Gastrocnemius medialis (tissue), 4 donors: ENCODE measurements around the gene PADI6. TPM values are rescaled to one million over a fixed set of nuclear protein-coding genes. Genes with fewer than 3 reads are reported as not detected.
A peak's percentile ranks its signal among the peaks of the same experiment; 100 is the strongest.

Experiments used
- ATAC-seq, 2 donors: fragments of 150-250 bp; one replicate each; pipeline ENCODE4 v1.9.1; 2016
- DNase-seq, 2 donors: peaks; one replicate each; pipeline ENCODE4 v3.0.0-alpha.2; 2019
- H3K27ac ChIP-seq, 4 donors: fragments of 200-600 bp; sonication (generic); 1 replicate in 1 of 4; 2 replicates in 3 of 4; pipeline ENCODE4 v1.5.1; 2016 to 2018; ENCODE audit warnings: mild to moderate bottlenecking in 2 of 4, moderate library complexity in 1 of 4
- H3K27me3 ChIP-seq, 3 donors: fragments of 200-600 bp; sonication (generic) in 2 of 3; 1 replicate in 1 of 3; 2 replicates in 2 of 3; pipeline versions ENCODE4 v1.5.1 to v1.6.0; 2016 to 2019; ENCODE audit warnings: mild to moderate bottlenecking in 1 of 3, moderate library complexity in 1 of 3
- H3K36me3 ChIP-seq, 2 donors: fragments of 200-600 bp; sonication (generic) in 1 of 2; one replicate each; pipeline ENCODE4 v1.5.1; 2017 to 2018
- H3K4me1 ChIP-seq, 2 donors: fragments of 200-600 bp; sonication (generic) in 1 of 2; one replicate each; pipeline ENCODE4 v1.5.1; 2016 to 2017; ENCODE audit warnings: mild to moderate bottlenecking in 2 of 2
- H3K4me3 ChIP-seq, 4 donors: fragments of 200-600 bp; sonication (generic) in 3 of 4; 1 replicate in 1 of 4; 2 replicates in 3 of 4; pipeline ENCODE4 v1.5.1; 2016 to 2019; ENCODE audit warnings: mild to moderate bottlenecking in 2 of 4
- H3K9me3 ChIP-seq, 3 donors: fragments of 200-600 bp; sonication (generic) in 2 of 3; 1 replicate in 1 of 3; 2 replicates in 2 of 3; pipeline ENCODE4 v1.5.1; 2016 to 2019
- POLR2A ChIP-seq, 2 donors: fragments of 450-650 bp; IDR thresholded peaks; one replicate each; pipeline ENCODE4 v1.6.1; 2017; ENCODE audit warnings: antibody characterized with exemption in 2 of 2, mild to moderate bottlenecking in 2 of 2, moderate library complexity in 2 of 2
- in situ Hi-C, 4 donors: fragments of 200-750 bp; cut with MboI; loops; one replicate each; pipeline versions ENCODE4 v1.15.0 to v1.8.0; 2017; ENCODE audit warnings: low sequenced_read_pairs in 4 of 4
- intact Hi-C: fragments of 100-400 bp; cut with DNase I; formaldehyde crosslinking; loops from one replicate; pipeline ENCODE4 v1.15.1; 2023; ENCODE audit warnings: low total_unique reads
- total RNA-seq, 4 donors: library from RNA; depleted of rRNA; stranded (reverse); fragments of >200 nt; gene quantifications; one replicate each; pipeline versions ENCODE4 v1.1.0 to v1.2.3, GENCODE V29; 2016
- TF ChIP-seq, protein P1 (sequence below), 5 experiments: fragments of 450-650 bp in 3 of 5; fragments of 200-600 bp in 2 of 5; sonication (generic) in 2 of 5; IDR thresholded peaks in 4 of 5; conservative IDR thresholded peaks in 1 of 5; 1 replicate in 4 of 5; 2 replicates in 1 of 5; pipeline ENCODE4 v1.5.1; 2016 to 2019; ENCODE audit warnings: antibody characterized with exemption in 5 of 5, mild to moderate bottlenecking in 3 of 5, moderate library complexity in 3 of 5

PADI6 gene
- total RNA-seq, 4 donors from 2014 or later = not detected

DNA sequence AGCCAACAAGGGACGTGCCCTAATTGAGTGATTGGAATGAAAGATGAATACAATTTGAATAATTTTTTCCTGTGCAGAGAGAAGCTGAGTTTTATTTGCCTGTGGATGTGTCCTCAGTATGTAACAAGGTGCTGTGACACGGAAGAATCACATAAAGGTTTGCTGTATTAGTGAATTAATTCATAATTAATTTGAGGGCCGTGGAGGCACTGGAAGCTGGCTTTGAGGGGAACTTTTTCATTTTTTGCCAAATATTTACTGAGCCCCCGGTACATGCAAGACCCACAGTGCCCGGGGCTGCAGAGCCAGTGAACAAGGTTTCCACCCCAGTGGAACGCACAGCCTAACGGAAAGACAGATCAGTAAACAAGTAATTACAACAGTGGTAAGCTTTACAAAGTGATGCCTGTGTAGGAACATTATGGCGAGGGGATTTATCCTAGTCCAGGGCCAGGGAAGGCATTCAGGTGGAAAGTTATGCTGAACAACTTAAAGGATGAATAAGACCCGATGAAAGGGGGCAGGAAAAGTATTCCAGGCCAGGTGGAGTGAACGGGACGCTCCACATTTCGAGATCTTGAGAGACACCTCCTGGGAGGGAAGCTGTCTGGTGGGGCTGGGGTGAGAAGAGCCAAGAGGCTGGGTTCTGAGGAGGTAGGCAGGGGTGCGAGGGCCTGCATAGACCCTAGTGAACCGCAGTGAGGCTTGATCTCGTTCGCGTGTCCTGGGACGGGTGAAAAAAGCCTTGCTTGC lies 68.3 kb downstream of the PADI6 start:
- DNase-seq (no peak), ATAC-seq (no peak)
- H3K36me3 ChIP-seq = no peaks in the 10 kb centered on the region
- peak overlapping the region; percentile 79 to 89 (median 83) for H3K27ac ChIP-seq
- TF ChIP-seq, protein P1, sequence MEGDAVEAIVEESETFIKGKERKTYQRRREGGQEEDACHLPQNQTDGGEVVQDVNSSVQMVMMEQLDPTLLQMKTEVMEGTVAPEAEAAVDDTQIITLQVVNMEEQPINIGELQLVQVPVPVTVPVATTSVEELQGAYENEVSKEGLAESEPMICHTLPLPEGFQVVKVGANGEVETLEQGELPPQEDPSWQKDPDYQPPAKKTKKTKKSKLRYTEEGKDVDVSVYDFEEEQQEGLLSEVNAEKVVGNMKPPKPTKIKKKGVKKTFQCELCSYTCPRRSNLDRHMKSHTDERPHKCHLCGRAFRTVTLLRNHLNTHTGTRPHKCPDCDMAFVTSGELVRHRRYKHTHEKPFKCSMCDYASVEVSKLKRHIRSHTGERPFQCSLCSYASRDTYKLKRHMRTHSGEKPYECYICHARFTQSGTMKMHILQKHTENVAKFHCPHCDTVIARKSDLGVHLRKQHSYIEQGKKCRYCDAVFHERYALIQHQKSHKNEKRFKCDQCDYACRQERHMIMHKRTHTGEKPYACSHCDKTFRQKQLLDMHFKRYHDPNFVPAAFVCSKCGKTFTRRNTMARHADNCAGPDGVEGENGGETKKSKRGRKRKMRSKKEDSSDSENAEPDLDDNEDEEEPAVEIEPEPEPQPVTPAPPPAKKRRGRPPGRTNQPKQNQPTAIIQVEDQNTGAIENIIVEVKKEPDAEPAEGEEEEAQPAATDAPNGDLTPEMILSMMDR (IDR thresholded peaks at IDR 0.05 in 4 of 5, conservative IDR thresholded peaks at IDR 0.05 in 1 of 5) = no peak
- TF ChIP-seq POLR2A (IDR thresholded peaks at IDR 0.05) = no peak
- no peaks in the 10 kb centered on the region for H3K27me3 ChIP-seq
- peaks cover 24 to 32% of the 10 kb centered on the region in 2 donors for H3K4me1 ChIP-seq
- no peaks in the 10 kb centered on the region for H3K9me3 ChIP-seq
- H3K4me3 ChIP-seq = peak overlapping the region; percentile 54 to 79 (median 68)
- in situ Hi-C loops (no loop called here), intact Hi-C loops (no loop called here)

DNA sequence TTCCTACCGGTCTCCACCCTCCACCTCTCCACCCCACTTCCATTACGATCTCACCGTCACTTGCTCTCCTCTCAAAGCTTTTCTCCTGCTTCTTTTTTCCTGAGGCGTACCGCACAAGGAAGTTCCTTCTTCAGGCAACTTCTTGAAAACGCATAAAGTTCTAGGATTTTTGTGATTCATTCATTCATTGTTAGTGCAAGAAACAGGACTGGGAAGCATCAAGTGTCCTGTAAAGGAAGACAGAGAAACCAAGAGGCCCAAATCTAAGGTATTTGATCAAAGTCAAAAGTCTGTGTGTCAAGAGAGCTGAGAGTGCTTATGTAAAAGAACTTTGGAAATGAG lies 68.8 kb downstream of the PADI6 start:
- ATAC-seq (no peak), DNase-seq (no peak)
- intact Hi-C loops = no loop called here
- H3K4me3 ChIP-seq = no peak overlapping the region
- TF ChIP-seq, protein P1 (IDR thresholded peaks at IDR 0.05 in 4 of 5, conservative IDR thresholded peaks at IDR 0.05 in 1 of 5) = no peak
- no peak for TF ChIP-seq POLR2A (IDR thresholded peaks at IDR 0.05)
- H3K27me3 ChIP-seq = no peaks in the 10 kb centered on the region
- in situ Hi-C loops = no loop called here
- no peak overlapping the region for H3K27ac ChIP-seq
- H3K36me3 ChIP-seq = no peaks in the 10 kb centered on the region
- no peaks in the 10 kb centered on the region for H3K9me3 ChIP-seq
- H3K4me1 ChIP-seq = peaks cover 24 to 32% of the 10 kb centered on the region in 2 donors

- intact Hi-C loops (no loop called here), in situ Hi-C loops (no loop called here)
- H3K4me1 ChIP-seq = peaks cover 23 to 32% of the 10 kb centered on the region in 2 donors
- no peak overlapping the region for H3K4me3 ChIP-seq
- TF ChIP-seq POLR2A (IDR thresholded peaks at IDR 0.05) = no peak
- TF ChIP-seq, protein P1 (IDR thresholded peaks at IDR 0.05 in 4 of 5, conservative IDR thresholded peaks at IDR 0.05 in 1 of 5) = no peak
- ATAC-seq (no peak), DNase-seq (no peak)
- no peaks in the 10 kb centered on the region for H3K9me3 ChIP-seq
- H3K36me3 ChIP-seq = no peaks in the 10 kb centered on the region
- H3K27me3 ChIP-seq = no peaks in the 10 kb centered on the region
- H3K27ac ChIP-seq = no peak overlapping the region
Observed at GRCh38 chr1:17441265-17441992, 69.4 kb downstream of the PADI6 start.

DNA sequence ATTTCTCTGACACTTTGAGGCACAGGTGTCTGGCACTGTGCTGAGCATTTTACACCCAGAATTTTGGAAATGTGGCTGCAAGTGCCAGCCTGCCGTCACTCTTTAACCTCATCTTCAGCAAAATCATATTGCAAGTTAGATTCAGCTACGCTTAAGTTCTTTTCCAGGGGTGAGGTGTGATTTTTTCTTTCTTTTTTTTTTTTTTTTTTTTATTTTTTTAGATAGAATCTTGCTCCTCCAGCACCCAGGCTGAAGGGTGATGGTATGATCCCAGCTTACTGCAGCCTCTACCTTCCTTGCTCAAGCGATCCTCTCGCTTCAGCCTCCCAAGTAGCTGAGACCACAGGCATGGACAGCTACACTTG lies 70.0 kb downstream of the PADI6 start:
- no peak overlapping the region for H3K27ac ChIP-seq
- ATAC-seq (no peak), DNase-seq (no peak)
- TF ChIP-seq, protein P1 (IDR thresholded peaks at IDR 0.05 in 4 of 5, conservative IDR thresholded peaks at IDR 0.05 in 1 of 5) = no peak
- TF ChIP-seq POLR2A (IDR thresholded peaks at IDR 0.05) = no peak
- H3K4me3 ChIP-seq = no peak overlapping the region
- no peaks in the 10 kb centered on the region for H3K9me3 ChIP-seq
- intact Hi-C loops (no loop called here), in situ Hi-C loops (no loop called here)
- H3K4me1 ChIP-seq = peaks cover 18 to 30% of the 10 kb centered on the region in 2 donors
- no peaks in the 10 kb centered on the region for H3K27me3 ChIP-seq
- no peaks in the 10 kb centered on the region for H3K36me3 ChIP-seq
